ENCODE results near the gene RNF103.

The RNF103 gene

DNA sequence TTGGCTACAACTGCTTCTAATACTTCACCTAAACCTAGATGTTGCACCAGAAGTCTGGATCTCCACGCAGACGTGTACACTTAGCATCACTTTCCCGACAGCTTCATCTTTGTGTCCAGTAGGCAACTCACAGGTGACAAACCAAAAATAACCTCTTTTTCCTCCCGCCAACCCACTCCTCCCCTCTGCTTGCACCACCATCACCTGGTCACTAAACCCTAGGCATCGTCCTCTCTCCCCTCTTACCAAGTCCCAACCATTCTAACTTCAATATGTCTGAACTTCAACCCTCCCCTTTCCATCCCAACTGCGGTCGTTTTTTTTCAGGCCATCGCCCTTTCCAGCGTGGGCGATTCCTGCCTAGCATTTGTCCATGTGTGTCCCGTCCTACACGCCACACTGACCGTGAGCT is 60.0 kb downstream of the RNF103 start:
- no peak for FAIRE-seq

DNA sequence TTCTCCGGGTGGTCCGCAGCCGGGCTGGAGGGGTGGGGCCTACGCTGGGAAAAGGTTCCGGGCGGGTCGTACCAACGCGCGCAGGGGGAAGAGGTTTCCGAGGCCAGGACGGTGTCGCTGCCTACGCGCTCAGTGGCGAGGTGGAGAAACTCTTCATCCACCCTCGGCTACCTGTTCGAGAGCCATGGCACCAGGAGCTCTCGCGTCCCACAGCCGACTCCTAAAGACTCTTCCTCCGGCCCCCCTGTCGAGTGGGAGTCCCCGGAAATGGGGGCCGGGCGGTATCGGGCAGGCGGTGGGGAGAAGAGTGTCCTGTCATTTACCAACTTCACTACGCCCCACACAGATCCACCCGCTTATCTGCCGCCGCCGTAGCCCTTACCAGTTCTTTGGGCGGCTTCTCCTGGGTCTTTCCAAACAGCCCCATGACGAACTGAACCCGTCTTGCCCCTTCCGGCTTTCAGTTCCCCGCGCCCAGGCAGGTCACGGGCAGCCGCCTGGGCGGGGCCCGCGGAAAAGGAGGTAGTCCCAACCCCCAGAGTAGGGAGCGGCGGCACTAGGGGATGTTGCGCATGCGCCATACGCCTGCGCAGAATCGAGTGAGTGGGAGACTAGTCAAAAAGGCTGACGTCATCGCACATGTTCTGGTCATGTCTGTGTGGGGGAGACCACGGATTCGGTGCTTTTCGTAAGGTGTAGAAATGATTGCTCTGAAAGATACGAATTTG is 60.6 kb downstream of the RNF103 start, which contains the start of gene CHMP3:
CHMP3 (minus strand) TSS at position 522 of the 728 bp plus-strand sequence; CDS start at position 427, 95 bp downstream.
- peak; percentile 75 for FAIRE-seq

DNA sequence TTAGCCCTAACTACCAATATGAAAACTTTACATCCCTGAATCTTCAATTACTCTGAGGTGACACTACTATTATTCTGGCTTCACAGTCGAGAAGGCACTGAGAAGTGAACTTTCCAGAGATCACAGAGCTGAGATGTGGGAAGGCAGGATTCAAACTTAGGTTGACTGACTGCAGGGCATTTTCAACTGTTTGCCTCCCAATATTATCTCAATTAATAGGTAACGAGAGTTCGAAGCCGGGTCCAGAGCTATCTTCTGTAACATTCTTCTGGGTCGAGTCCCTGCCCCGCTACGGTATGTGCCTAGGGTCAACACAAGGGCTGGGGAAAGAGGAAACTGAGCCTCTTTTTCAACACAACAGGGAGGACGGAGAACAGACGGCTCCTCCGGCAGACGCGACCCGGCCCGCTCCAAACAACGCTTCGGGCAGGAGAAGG is 61.2 kb downstream of the RNF103 start:
- FAIRE-seq = no peak

DNA sequence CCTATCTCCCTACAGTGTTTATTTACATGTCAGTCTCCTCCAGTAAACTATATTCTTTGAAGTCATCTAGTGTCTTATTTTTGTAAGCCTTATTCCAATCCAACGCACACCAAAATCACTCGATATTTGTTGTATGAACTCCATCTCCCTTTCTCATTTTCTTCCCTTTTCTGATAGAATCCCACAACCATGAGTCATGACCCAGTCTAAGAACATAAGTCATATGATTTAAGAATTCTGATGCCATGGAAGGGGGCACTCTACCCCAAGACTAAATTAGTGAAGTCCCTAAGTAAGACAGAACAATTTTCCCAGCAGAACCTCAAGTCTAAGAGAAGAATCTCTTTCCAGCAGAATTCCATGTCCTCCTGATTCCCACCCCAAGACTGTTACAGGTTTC is 65.8 kb downstream of the RNF103 start:
- no peak for FAIRE-seq

DNA sequence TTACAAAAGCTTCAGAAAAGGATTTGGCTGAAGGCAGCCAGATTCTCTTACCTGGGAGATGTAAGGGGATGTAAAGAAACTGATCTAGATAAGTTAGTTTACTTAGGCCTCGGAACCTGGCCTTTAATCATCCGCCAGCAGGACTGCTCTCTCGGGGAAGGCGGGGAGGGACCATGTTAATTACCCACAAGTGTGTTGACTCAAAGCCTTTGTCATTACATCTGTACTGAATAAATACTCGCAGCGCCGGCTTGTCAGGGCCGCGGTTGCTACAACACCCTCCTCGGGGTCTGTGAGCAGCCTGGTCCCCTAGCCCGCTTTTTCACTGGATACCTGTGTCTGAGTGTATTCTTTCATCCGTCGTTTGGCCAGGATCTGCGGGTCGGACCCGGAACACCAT is 67.2 kb downstream of the RNF103 start:
- FAIRE-seq = no peak
